ENCODE measurements around the gene PFKFB3.
A peak's percentile ranks its signal among the peaks of the same experiment; 100 is the strongest.

Gene PFKFB3

GRCh38 chr10:6220418-6221191 lies 17.9 kb downstream of the PFKFB3 start:
- no peak for DNase-seq (ENCODE audit: low spot score)

DNA sequence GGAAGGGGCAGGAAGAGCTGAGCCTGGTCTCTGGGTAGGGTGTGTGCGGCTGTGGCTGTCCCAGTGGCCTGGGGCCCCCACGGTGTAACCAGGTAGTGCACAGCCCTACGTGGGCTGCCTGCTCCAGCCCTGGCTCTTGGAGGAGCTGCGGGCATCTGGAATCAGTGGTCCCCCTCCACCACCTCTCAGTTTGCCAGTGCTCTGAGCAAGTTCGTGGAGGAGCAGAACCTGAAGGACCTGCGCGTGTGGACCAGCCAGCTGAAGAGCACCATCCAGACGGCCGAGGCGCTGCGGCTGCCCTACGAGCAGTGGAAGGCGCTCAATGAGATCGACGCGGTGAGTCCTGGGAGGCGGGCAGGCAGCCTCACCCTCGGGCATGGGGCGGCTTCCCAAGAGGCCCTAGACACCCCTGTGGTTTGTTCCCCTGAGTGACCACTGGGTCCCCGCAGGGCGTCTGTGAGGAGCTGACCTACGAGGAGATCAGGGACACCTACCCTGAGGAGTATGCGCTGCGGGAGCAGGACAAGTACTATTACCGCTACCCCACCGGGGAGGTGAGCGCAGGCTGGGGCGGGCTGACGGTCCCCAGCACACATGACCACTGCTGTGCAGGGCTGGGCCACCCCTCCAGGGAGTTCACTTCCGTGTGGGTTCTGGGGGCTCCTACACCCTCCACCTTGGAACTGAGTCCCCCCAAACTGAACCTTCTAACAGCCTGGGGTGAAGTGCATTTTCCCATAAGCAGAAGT lies 18.6 kb downstream of the PFKFB3 start:
- DNase-seq (ENCODE audit: low spot score), result no peak

DNA sequence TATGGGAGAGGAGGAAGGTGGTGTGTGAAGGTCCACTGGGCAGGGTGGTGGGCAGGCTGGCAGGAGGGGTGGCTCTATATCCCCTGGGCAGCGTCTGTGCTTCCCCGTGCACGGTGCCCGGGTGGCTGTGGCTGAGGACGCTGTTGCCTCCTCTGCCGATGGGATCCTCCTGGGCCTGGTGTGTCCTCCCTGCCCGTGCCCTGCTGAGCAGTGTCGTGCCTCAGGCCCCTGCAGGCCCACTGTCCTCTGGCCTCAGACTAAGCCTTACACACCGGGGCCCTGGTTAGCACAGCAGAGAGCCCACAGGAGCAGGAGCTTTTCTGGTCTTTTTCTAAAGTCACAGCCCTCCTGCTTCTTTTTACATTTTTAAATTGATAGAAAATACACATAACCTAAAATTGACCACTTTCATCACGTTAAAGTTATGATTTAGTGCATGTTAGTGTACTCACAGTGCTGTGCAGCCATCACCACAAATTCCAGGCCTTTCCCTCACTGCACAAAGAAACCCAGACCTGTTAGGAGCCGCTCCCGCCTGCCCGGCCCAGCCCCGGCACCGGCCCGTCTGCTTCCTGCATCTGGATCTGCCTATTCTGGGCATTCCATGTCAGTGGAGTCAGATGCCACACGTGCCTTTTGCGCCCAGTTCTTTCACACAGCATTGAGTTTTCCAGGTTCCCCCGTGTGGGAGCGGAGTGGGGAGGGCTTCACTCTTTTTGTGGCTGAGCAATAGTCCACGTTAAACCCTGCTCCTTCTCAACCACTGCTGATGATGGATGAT lies 19.4 kb downstream of the PFKFB3 start:
- DNase-seq (ENCODE audit: low spot score), result no peak

- DNase-seq (ENCODE audit: low spot score), result no peak
Observed at GRCh38 chr10:6222755-6223154, 20.0 kb downstream of the PFKFB3 start.

- DNase-seq (ENCODE audit: low spot score), result no peak
Observed at GRCh38 chr10:6223981-6224380, 21.2 kb downstream of the PFKFB3 start.

- DNase-seq (ENCODE audit: low spot score), result no peak
Observed at GRCh38 chr10:6224781-6225180, 22.0 kb downstream of the PFKFB3 start.

GRCh38 chr10:6225263-6225814 lies 22.6 kb downstream of the PFKFB3 start:
- no peak for DNase-seq (ENCODE audit: low spot score)

- DNase-seq (ENCODE audit: low spot score), result no peak
Observed at GRCh38 chr10:6226216-6226615, 23.5 kb downstream of the PFKFB3 start.

DNA sequence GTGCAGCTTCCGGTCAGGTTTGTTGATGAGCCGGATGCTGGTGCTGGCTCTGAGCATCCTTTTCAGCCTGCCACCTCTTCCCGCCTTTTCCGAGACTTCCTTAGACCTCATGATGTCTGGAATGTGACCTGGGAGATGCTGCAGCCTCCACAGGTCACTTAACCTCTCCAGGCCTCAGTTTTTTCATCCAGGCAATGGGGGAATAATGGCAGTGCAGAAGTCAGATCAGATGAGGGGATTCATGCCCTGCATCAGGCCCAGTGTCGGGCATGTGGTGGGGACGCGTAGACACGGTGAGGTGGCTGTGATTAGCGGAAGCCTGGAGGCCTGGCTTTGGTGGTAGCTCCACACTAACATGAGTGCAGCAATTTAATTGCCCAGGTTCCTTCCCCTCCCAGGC lies 24.6 kb downstream of the PFKFB3 start:
- no peak for DNase-seq (ENCODE audit: low spot score)

GRCh38 chr10:6228010-6228511 lies 25.3 kb downstream of the PFKFB3 start:
- peak; percentile 65 for DNase-seq (ENCODE audit: low spot score)

GRCh38 chr10:6228647-6229046 lies 25.9 kb downstream of the PFKFB3 start:
- DNase-seq (ENCODE audit: low spot score), result no peak

DNA sequence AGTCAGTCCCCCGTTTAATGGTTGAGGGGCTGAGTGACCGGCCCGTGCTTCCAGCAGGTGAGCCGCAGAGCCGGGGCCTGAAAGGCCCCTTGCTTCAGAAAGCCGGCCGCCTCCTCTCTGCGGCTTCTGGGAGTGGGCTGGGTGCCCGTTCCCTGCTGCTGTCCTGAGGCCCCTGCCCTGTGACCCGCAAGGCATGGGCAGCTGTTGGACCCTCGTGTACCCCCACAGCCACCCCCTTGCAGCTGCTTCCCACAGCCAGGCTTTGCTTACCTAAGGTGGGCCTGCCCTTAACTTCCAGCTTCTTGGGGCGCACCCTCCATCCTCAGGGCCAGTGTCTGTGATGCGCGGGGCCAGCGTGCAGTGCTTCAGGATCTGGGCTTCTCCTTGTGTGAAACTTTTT lies 26.6 kb downstream of the PFKFB3 start:
- DNase-seq (ENCODE audit: low spot score), result no peak

- DNase-seq (ENCODE audit: low spot score), result no peak
Observed at GRCh38 chr10:6229746-6230145, 27.0 kb downstream of the PFKFB3 start.

DNA sequence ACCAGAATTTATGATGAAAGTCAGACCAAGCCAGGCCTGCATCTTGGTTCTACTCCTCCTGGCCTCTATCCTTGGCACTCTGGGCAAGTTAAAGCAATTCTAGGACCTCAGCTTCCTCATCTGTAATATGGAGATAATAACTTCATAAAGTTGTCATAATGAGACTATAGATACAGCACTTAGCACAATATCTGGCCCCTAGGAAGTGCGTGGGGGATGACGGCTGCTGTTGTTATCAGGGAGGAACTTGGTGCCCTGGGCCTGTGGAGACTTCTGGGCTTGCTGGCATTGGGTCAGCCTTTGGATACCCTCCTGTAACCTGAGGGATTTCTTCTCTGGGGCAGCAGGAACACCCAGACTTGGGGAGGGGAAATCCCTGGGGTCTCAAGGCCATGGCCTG lies 27.6 kb downstream of the PFKFB3 start:
- DNase-seq (ENCODE audit: low spot score), result no peak

DNA sequence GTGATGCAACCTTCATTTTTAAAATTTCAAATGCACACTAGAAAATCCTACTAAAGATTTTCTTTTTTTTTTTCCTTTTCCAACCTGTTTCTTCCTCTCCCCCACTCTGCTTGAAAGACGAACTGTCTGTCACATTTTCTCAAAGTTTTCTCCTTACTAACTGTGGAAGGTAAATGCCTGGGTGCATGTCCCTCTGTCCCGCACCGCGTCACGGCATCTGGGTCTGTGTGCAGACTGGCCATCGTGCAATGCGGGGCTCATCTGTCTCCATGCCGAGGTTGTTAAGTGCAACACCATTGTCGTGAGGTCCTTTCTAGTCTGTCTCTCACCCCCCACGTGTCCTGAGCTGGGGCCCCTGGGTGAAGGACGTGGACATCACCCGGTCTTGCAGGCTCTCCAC lies 28.4 kb downstream of the PFKFB3 start:
- DNase-seq (ENCODE audit: low spot score), result no peak

DNA sequence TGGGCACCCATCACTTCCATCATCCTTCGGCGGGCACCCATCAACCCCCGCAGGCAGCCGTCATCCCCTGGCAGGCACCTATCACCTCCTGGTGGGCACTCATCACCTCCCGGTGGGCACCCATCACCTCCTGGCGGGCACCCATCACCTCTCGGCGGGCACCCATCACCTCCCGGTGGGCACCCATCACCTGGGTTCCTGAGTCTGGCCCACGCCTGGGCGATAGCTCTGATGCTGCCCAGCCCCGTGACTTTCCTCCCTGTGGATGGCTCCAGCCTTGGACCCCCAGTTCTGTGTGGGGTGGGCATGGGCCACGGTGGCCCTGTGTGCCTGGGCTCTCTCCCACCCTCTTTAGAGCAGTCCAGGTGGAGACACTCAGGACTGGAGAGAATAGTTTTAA lies 29.0 kb downstream of the PFKFB3 start:
- no peak for DNase-seq (ENCODE audit: low spot score)

- no peak for DNase-seq (ENCODE audit: low spot score)
Observed at GRCh38 chr10:6232225-6232807, 29.6 kb downstream of the PFKFB3 start.

DNA sequence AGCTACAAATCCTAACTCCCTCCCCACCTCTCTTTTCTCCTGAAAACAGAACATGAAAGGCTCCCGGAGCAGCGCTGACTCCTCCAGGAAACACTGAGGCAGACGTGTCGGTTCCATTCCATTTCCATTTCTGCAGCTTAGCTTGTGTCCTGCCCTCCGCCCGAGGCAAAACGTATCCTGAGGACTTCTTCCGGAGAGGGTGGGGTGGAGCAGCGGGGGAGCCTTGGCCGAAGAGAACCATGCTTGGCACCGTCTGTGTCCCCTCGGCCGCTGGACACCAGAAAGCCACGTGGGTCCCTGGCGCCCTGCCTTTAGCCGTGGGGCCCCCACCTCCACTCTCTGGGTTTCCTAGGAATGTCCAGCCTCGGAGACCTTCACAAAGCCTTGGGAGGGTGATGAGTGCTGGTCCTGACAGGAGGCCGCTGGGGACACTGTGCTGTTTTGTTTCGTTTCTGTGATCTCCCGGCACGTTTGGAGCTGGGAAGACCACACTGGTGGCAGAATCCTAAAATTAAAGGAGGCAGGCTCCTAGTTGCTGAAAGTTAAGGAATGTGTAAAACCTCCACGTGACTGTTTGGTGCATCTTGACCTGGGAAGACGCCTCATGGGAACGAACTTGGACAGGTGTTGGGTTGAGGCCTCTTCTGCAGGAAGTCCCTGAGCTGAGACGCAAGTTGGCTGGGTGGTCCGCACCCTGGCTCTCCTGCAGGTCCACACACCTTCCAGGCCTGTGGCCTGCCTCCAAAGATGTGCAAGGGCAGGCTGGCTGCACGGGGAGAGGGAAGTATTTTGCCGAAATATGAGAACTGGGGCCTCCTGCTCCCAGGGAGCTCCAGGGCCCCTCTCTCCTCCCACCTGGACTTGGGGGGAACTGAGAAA lies 30.4 kb downstream of the PFKFB3 start:
- no peak for DNase-seq (ENCODE audit: low spot score)

DNA sequence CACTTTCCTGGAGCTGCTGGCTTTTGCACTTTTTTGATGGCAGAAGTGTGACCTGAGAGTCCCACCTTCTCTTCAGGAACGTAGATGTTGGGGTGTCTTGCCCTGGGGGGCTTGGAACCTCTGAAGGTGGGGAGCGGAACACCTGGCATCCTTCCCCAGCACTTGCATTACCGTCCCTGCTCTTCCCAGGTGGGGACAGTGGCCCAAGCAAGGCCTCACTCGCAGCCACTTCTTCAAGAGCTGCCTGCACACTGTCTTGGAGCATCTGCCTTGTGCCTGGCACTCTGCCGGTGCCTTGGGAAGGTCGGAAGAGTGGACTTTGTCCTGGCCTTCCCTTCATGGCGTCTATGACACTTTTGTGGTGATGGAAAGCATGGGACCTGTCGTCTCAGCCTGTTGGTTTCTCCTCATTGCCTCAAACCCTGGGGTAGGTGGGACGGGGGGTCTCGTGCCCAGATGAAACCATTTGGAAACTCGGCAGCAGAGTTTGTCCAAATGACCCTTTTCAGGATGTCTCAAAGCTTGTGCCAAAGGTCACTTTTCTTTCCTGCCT lies 31.1 kb downstream of the PFKFB3 start:
- DNase-seq (ENCODE audit: low spot score), result no peak

GRCh38 chr10:6234371-6234770 lies 31.6 kb downstream of the PFKFB3 start:
- DNase-seq (ENCODE audit: low spot score), result no peak

Data from putamen (tissue), 1 donor.